GM12878 (cell line): ENCODE results near the gene MYT1. TPM values are rescaled to one million over a fixed set of nuclear protein-coding genes. Genes with fewer than 3 reads are reported as not detected.

ENCODE experiments used
- ATAC-seq: fragments of 200-7000 bp; cut with Tn5 transposase; 3 replicates; pipeline ENCODE4 v1.9.1; 2020; ENCODE audit warnings: mild to moderate bottlenecking, moderate library complexity
- BruUV-seq: library from RNA; stranded (reverse); fragments of 400-500 nt; replicated peaks from 2 replicates; lab custom pipeline; 2021; lab: Mats Ljungman, UMichigan
- CTCF ChIA-PET: fragments of 300-600 bp; sonication (Branson Sonifier 250); formaldehyde crosslinking; extraction: SDS; loops from one replicate; lab custom pipeline; 2021; ENCODE audit warnings: inconsistent platforms; lab: Yijun Ruan, JAX
- POLR2A ChIA-PET: fragments of 350-600 bp; formaldehyde crosslinking; extraction: SDS; loops from one replicate; lab custom pipeline; 2021; ENCODE audit warnings: inconsistent platforms; lab: Charles Lee
- RAD21 ChIA-PET: fragments of 300-600 bp; sonication (Branson Sonifier 250); formaldehyde crosslinking; loops from one replicate; lab custom pipeline; 2023; ENCODE audit warnings: antibody characterized with exemption; ENCODE audit not compliant: unreplicated experiment; lab: Charles Lee
- SMC1A ChIA-PET: fragments of 300-600 bp; sonication (Branson Sonifier 250); formaldehyde crosslinking; loops from one replicate; lab custom pipeline; 2023; ENCODE audit not compliant: unreplicated experiment, uncharacterized antibody; lab: Charles Lee
- DNase-seq: peaks from one replicate; pipeline ENCODE4 v3.0.0-alpha.2; 2011; ENCODE audit warnings: low read depth, low spot score
- FAIRE-seq: peaks from 3 replicates; lab custom pipeline; 2011; peaks lifted over from hg19 to GRCh38; lab: Jason Lieb, UNC
- H2AFZ ChIP-seq: 2 replicates; pipeline ENCODE4 v1.6.0; 2011; ENCODE audit warnings: low read depth, low read length, control low read depth; ENCODE audit not compliant: control insufficient read depth
- H3K27ac ChIP-seq: 2 replicates; pipeline ENCODE4 v1.5.1; 2011; ENCODE audit warnings: control low read depth; ENCODE audit not compliant: control insufficient read depth, insufficient read depth
- H3K27me3 ChIP-seq, 2 experiments: replicated peaks in 1 of 2; 2 replicates each; pipeline versions ENCODE4 v1.6.0 to v1.6.1; 2011; ENCODE audit warnings: low read length in 1 of 2; ENCODE audit not compliant: control insufficient read depth in 2 of 2, insufficient read depth in 2 of 2
- H3K36me3 ChIP-seq, 2 experiments: 2 replicates each; pipeline ENCODE4 v1.5.1; 2011; ENCODE audit warnings: low read length in 1 of 2; ENCODE audit not compliant: control insufficient read depth in 2 of 2, insufficient read depth in 2 of 2
- H3K4me1 ChIP-seq: 2 replicates; pipeline ENCODE4 v1.6.1; 2011; ENCODE audit warnings: mild to moderate bottlenecking, low read length, moderate library complexity, mixed read lengths; ENCODE audit not compliant: control insufficient read depth, insufficient read depth
- H3K4me2 ChIP-seq: 2 replicates; pipeline ENCODE4 v1.6.0; 2011; ENCODE audit warnings: control low read depth; ENCODE audit not compliant: control insufficient read depth, insufficient read depth
- H3K4me3 ChIP-seq: fragments of 200-600 bp; sonication (generic); 2 replicates; pipeline ENCODE4 v1.5.1; 2016
- H3K79me2 ChIP-seq: 2 replicates; pipeline ENCODE4 v1.6.0; 2011; ENCODE audit warnings: low read length; ENCODE audit not compliant: control insufficient read depth, insufficient read depth
- H3K9ac ChIP-seq: 2 replicates; pipeline ENCODE4 v1.8.0; 2011; ENCODE audit warnings: low read length, control low read depth, mixed read lengths; ENCODE audit not compliant: control insufficient read depth, insufficient read depth
- H3K9me3 ChIP-seq: replicated peaks from 3 replicates; pipeline ENCODE4 v1.5.1; 2011; ENCODE audit warnings: mild to moderate bottlenecking, low read length; ENCODE audit not compliant: control insufficient read depth, insufficient read depth
- H4K20me1 ChIP-seq: 2 replicates; pipeline ENCODE4 v1.6.0; 2011; ENCODE audit not compliant: control insufficient read depth, insufficient read depth
- CBFB ChIP-seq: IDR thresholded peaks from 2 replicates; pipeline ENCODE4 v1.6.1; 2016; ENCODE audit warnings: antibody characterized with exemption, low read depth
- E4F1 ChIP-seq: fragments of 450-650 bp; IDR thresholded peaks from 2 replicates; pipeline ENCODE4 v1.6.1; 2018; ENCODE audit warnings: borderline replicate concordance, mild to moderate bottlenecking; ENCODE audit not compliant: partially characterized antibody
- MAX ChIP-seq: IDR thresholded peaks from 2 replicates; pipeline ENCODE4 v1.6.1; 2012; ENCODE audit warnings: low read depth, low read length, improper control_type of control experiment
- NFIC ChIP-seq: IDR thresholded peaks from 2 replicates; pipeline ENCODE4 v1.6.1; 2012; ENCODE audit warnings: low read depth, mild to moderate bottlenecking, inconsistent platforms, low read length, moderate library complexity
- NFXL1 ChIP-seq: fragments of 450-650 bp; IDR thresholded peaks from 2 replicates; pipeline ENCODE4 v1.6.1; 2017; ENCODE audit warnings: antibody characterized with exemption, mild to moderate bottlenecking, borderline replicate concordance
- SMARCA5 ChIP-seq: fragments of 450-650 bp; IDR thresholded peaks from 2 replicates; pipeline ENCODE4 v1.6.1; 2017; ENCODE audit warnings: mild to moderate bottlenecking
- SPI1 ChIP-seq: IDR thresholded peaks from 2 replicates; pipeline ENCODE4 v1.6.1; 2011; ENCODE audit warnings: low read depth, mild to moderate bottlenecking, low read length, moderate library complexity, borderline replicate concordance; ENCODE audit not compliant: insufficient read depth
- YBX1 ChIP-seq: fragments of 450-650 bp; IDR thresholded peaks from 2 replicates; pipeline ENCODE4 v1.6.1; 2016; ENCODE audit warnings: antibody characterized with exemption
- YY1 ChIP-seq: IDR thresholded peaks from 2 replicates; pipeline ENCODE4 v1.6.1; 2011; ENCODE audit warnings: low read depth, mild to moderate bottlenecking, low read length
- ZNF207 ChIP-seq: fragments of 450-650 bp; IDR thresholded peaks from 2 replicates; pipeline ENCODE4 v1.6.1; 2014; ENCODE audit warnings: antibody characterized with exemption, mild to moderate bottlenecking, borderline replicate concordance
- ZNF592 ChIP-seq: fragments of 450-650 bp; IDR thresholded peaks from 2 replicates; pipeline ENCODE4 v1.6.1; 2017; ENCODE audit warnings: mild to moderate bottlenecking, moderate library complexity
- WGBS: methylation state at CpG from one replicate; pipeline ENCODE4 v1.1.6; 2016; ENCODE audit warnings: low lambda C conversion rate; ENCODE audit not compliant: insufficient replicate concordance, insufficient coverage; ENCODE audit errors: missing lambda C conversion rate; 5-methylcytosine and 5-hydroxymethylcytosine counted together
- in situ Hi-C: fragments of 300-500 bp; cut with MboI; formaldehyde crosslinking; loops from 9 replicates; pipeline ENCODE4 v1.14.3; 2018; ENCODE audit warnings: mixed read lengths
- intact Hi-C: fragments of 100-400 bp; cut with micrococcal nuclease; formaldehyde crosslinking; loops from one replicate; pipeline ENCODE4 v1.14.2; 2022; ENCODE audit not compliant: unreplicated experiment
- polyA plus RNA-seq, 11 experiments: library from polyadenylated mRNA; depleted of rRNA in 4 of 11; unstranded in 6 of 11; stranded (reverse) in 5 of 11; fragments of >200 nt; fragmentation: Nextera tagmentation in 4 of 11; fragmentation: Illumina TruSeq in 1 of 11; extraction: Ambion mirVana in 4 of 11; extraction: Trizol in 1 of 11; gene quantifications; 1 replicate in 1 of 11; 2 replicates in 10 of 11; pipeline versions ENCODE4 v1.2.1 to v1.2.3, GENCODE V29; 2011 to 2016; ENCODE audit warnings: inconsistent platforms in 2 of 11, missing spikeins in 2 of 11, low read depth in 1 of 11
- total RNA-seq, 4 experiments: library from RNA; depleted of rRNA in 3 of 4; stranded (reverse); fragments of >200 nt in 3 of 4; fragmentation: Illumina TruSeq in 1 of 4; extraction: Trizol in 1 of 4; gene quantifications; 2 replicates each; pipeline versions ENCODE4 v1.2.1 to v1.2.3, GENCODE V29; 2013 to 2021

MYT1 gene
- total and polyA plus RNA-seq, 10 of the 15 experiments (the other 5 are each of a cell fraction or from before 2014, with no cell fraction given), result 0.01 to 0.10 TPM; not detected in 8

GRCh38 chr20:64244281-64244805 lies 80.1 kb downstream of the MYT1 start:
- Histone ChIP-seq H3K79me2 (no peaks in the 10 kb centered on the region), H3K4me2 (no peak overlapping the region)
- WGBS, result 5% methylated on average over 2 of the region's 2 CpGs
- POLR2A ChIA-PET, result interaction anchor here (2.7 kb wide), 1 partner anchor 10 kb away, joined by 11 read pairs; no protein-coding TSS in a partner anchor
- DNase-seq, result no peak
- FAIRE-seq, result no peak
- intact Hi-C loops, result no loop called here
- TF ChIP-seq MAX, result no peak
- TF ChIP-seq YBX1, result no peak
- no peak for TF ChIP-seq YY1
- TF ChIP-seq ZNF207, result no peak
- no peak for TF ChIP-seq ZNF592
- TF ChIP-seq E4F1, result no peak
- no peak for TF ChIP-seq NFIC
- no peak for TF ChIP-seq CBFB
- no peak for TF ChIP-seq SMARCA5
- TF ChIP-seq NFXL1, result no peak
- TF ChIP-seq SPI1, result no peak
- TF ChIP-seq, all 136 proteins: peak for 0
- H3K4me1 ChIP-seq, result peaks cover 3% of the 10 kb centered on the region
- H3K9ac ChIP-seq, result no peak overlapping the region
- no peak overlapping the region for H3K4me3 ChIP-seq
- H4K20me1 ChIP-seq, result no peaks in the 10 kb centered on the region
- H2AFZ ChIP-seq, result no peak overlapping the region
- peaks cover 0 to 8% of the 10 kb centered on the region in 2 experiments; a peak in 1 of 4 replicates for H3K27me3 ChIP-seq
- ATAC-seq, result no peak
- in situ Hi-C loops, result no loop called here
- no TSS peak for BruUV-seq
- ChIA-PET SMC1A (interaction anchor here (1.1 kb wide), 1 partner anchor 14 kb away, joined by 3 read pairs; no protein-coding TSS in a partner anchor), CTCF (interaction anchor here (1.2 to 3.1 kb wide), 2 partner anchors 11 to 41 kb away, joined by 4 to 10 read pairs; partner anchors contain the start of gene PCMTD2), RAD21 (no interaction called here)
- H3K27ac ChIP-seq, result no peak overlapping the region
- no peaks in the 10 kb centered on the region for H3K9me3 ChIP-seq
- H3K36me3 ChIP-seq, result no peaks in the 10 kb centered on the region
